Fibroblast of villous mesenchyme (primary cell): Measurements from ENCODE around the gene RAB40B. TPM values are rescaled to one million over a fixed set of nuclear protein-coding genes. Genes with fewer than 3 reads are reported as not detected.
A peak's percentile ranks its signal among the peaks of the same experiment; 100 is the strongest.

Experiments
- DNase-seq: peaks from one replicate; pipeline ENCODE4 v3.0.0-alpha.2; 2010; ENCODE audit warnings: low read depth
- H3K4me3 ChIP-seq: 2 replicates; pipeline ENCODE4 v1.5.1; 2011; ENCODE audit warnings: low read depth, mild to moderate bottlenecking, low read length
- CTCF ChIP-seq: IDR thresholded peaks from 2 replicates; pipeline ENCODE4 v1.5.1; 2012; ENCODE audit warnings: low read depth, mild to moderate bottlenecking, low read length; ENCODE audit not compliant: insufficient read depth
- total RNA-seq: library from RNA; depleted of rRNA; stranded (reverse); fragments of >200 nt; gene quantifications from 2 replicates; pipeline ENCODE4 v1.2.3, GENCODE V29; 2012

The RAB40B gene
- total RNA-seq, 1 donor, result 7.3 TPM

- no peak overlapping the region for H3K4me3 ChIP-seq
- no peak for TF ChIP-seq CTCF
- no peak for DNase-seq
These were observed 24.0 kb upstream of the RAB40B start for GRCh38 chr17:82722341-82723013.

- no peak for TF ChIP-seq CTCF
- no peak overlapping the region for H3K4me3 ChIP-seq
- no peak for DNase-seq
These were observed 21.7 kb upstream of the RAB40B start for GRCh38 chr17:82720204-82720603.

GRCh38 chr17:82718986-82719685, 20.6 kb upstream of the RAB40B start:
- TF ChIP-seq CTCF, result no peak
- no peak overlapping the region for H3K4me3 ChIP-seq
- DNase-seq, result no peak

GRCh38 chr17:82716203-82717010, 17.9 kb upstream of the RAB40B start, which contains the start of gene FN3KRP:
Gene FN3KRP, plus strand, starts transcription at chr17:82716706. Its CDS starts 50 bp downstream, at chr17:82716756.
- peak; percentile 91 for DNase-seq
- no peak for TF ChIP-seq CTCF
- H3K4me3 ChIP-seq, result peak within 1 kb of the TSS; percentile 79

- no peak for TF ChIP-seq CTCF
- DNase-seq, result no peak
- no peak overlapping the region for H3K4me3 ChIP-seq
These were observed 14.7 kb upstream of the RAB40B start for GRCh38 chr17:82713071-82713723.

- no peak for TF ChIP-seq CTCF
- DNase-seq, result no peak
- no peak overlapping the region for H3K4me3 ChIP-seq
These were observed 12.2 kb upstream of the RAB40B start for GRCh38 chr17:82710499-82711232.
